GM12878 (cell line): ENCODE measurements around the gene NCKAP5. TPM values are rescaled to one million over a fixed set of nuclear protein-coding genes. Genes with fewer than 3 reads are reported as not detected.

Experiments used
- ATAC-seq: fragments of 200-7000 bp; cut with Tn5 transposase; 3 replicates; pipeline ENCODE4 v1.9.1; 2020; ENCODE audit warnings: mild to moderate bottlenecking, moderate library complexity
- BruUV-seq: library from RNA; stranded (reverse); fragments of 400-500 nt; replicated peaks from 2 replicates; lab custom pipeline; 2021; lab: Mats Ljungman, UMichigan
- CTCF ChIA-PET: fragments of 300-600 bp; sonication (Branson Sonifier 250); formaldehyde crosslinking; extraction: SDS; loops from one replicate; lab custom pipeline; 2021; ENCODE audit warnings: inconsistent platforms; lab: Yijun Ruan, JAX
- POLR2A ChIA-PET: fragments of 350-600 bp; formaldehyde crosslinking; extraction: SDS; loops from one replicate; lab custom pipeline; 2021; ENCODE audit warnings: inconsistent platforms; lab: Charles Lee
- RAD21 ChIA-PET: fragments of 300-600 bp; sonication (Branson Sonifier 250); formaldehyde crosslinking; loops from one replicate; lab custom pipeline; 2023; ENCODE audit warnings: antibody characterized with exemption; ENCODE audit not compliant: unreplicated experiment; lab: Charles Lee
- SMC1A ChIA-PET: fragments of 300-600 bp; sonication (Branson Sonifier 250); formaldehyde crosslinking; loops from one replicate; lab custom pipeline; 2023; ENCODE audit not compliant: unreplicated experiment, uncharacterized antibody; lab: Charles Lee
- DNase-seq: peaks from one replicate; pipeline ENCODE4 v3.0.0-alpha.2; 2011; ENCODE audit warnings: low read depth, low spot score
- FAIRE-seq: peaks from 3 replicates; lab custom pipeline; 2011; peaks lifted over from hg19 to GRCh38; lab: Jason Lieb, UNC
- H2AFZ ChIP-seq: 2 replicates; pipeline ENCODE4 v1.6.0; 2011; ENCODE audit warnings: low read depth, low read length, control low read depth; ENCODE audit not compliant: control insufficient read depth
- H3K27ac ChIP-seq: 2 replicates; pipeline ENCODE4 v1.5.1; 2011; ENCODE audit warnings: control low read depth; ENCODE audit not compliant: control insufficient read depth, insufficient read depth
- H3K27me3 ChIP-seq, 2 experiments: replicated peaks in 1 of 2; 2 replicates each; pipeline versions ENCODE4 v1.6.0 to v1.6.1; 2011; ENCODE audit warnings: low read length in 1 of 2; ENCODE audit not compliant: control insufficient read depth in 2 of 2, insufficient read depth in 2 of 2
- H3K36me3 ChIP-seq, 2 experiments: 2 replicates each; pipeline ENCODE4 v1.5.1; 2011; ENCODE audit warnings: low read length in 1 of 2; ENCODE audit not compliant: control insufficient read depth in 2 of 2, insufficient read depth in 2 of 2
- H3K4me1 ChIP-seq: 2 replicates; pipeline ENCODE4 v1.6.1; 2011; ENCODE audit warnings: mild to moderate bottlenecking, low read length, moderate library complexity, mixed read lengths; ENCODE audit not compliant: control insufficient read depth, insufficient read depth
- H3K4me2 ChIP-seq: 2 replicates; pipeline ENCODE4 v1.6.0; 2011; ENCODE audit warnings: control low read depth; ENCODE audit not compliant: control insufficient read depth, insufficient read depth
- H3K4me3 ChIP-seq: fragments of 200-600 bp; sonication (generic); 2 replicates; pipeline ENCODE4 v1.5.1; 2016
- H3K79me2 ChIP-seq: 2 replicates; pipeline ENCODE4 v1.6.0; 2011; ENCODE audit warnings: low read length; ENCODE audit not compliant: control insufficient read depth, insufficient read depth
- H3K9ac ChIP-seq: 2 replicates; pipeline ENCODE4 v1.8.0; 2011; ENCODE audit warnings: low read length, control low read depth, mixed read lengths; ENCODE audit not compliant: control insufficient read depth, insufficient read depth
- H3K9me3 ChIP-seq: replicated peaks from 3 replicates; pipeline ENCODE4 v1.5.1; 2011; ENCODE audit warnings: mild to moderate bottlenecking, low read length; ENCODE audit not compliant: control insufficient read depth, insufficient read depth
- H4K20me1 ChIP-seq: 2 replicates; pipeline ENCODE4 v1.6.0; 2011; ENCODE audit not compliant: control insufficient read depth, insufficient read depth
- HDGF ChIP-seq: fragments of 450-650 bp; IDR thresholded peaks from 2 replicates; pipeline ENCODE4 v1.6.1; 2016; ENCODE audit warnings: antibody characterized with exemption
- MEF2B ChIP-seq: fragments of 450-650 bp; IDR thresholded peaks from 2 replicates; pipeline ENCODE4 v1.6.1; 2018; ENCODE audit warnings: mild to moderate bottlenecking, moderate library complexity; ENCODE audit not compliant: partially characterized antibody, poor library complexity, severe bottlenecking
- POU2F2 ChIP-seq: IDR thresholded peaks from 3 replicates; pipeline ENCODE4 v1.6.1; 2011; ENCODE audit warnings: low read depth, mild to moderate bottlenecking, low read length, borderline replicate concordance
- WGBS: methylation state at CpG from one replicate; pipeline ENCODE4 v1.1.6; 2016; ENCODE audit warnings: low lambda C conversion rate; ENCODE audit not compliant: insufficient replicate concordance, insufficient coverage; ENCODE audit errors: missing lambda C conversion rate; 5-methylcytosine and 5-hydroxymethylcytosine counted together
- in situ Hi-C: fragments of 300-500 bp; cut with MboI; formaldehyde crosslinking; loops from 9 replicates; pipeline ENCODE4 v1.14.3; 2018; ENCODE audit warnings: mixed read lengths
- intact Hi-C: fragments of 100-400 bp; cut with micrococcal nuclease; formaldehyde crosslinking; loops from one replicate; pipeline ENCODE4 v1.14.2; 2022; ENCODE audit not compliant: unreplicated experiment
- polyA plus RNA-seq, 11 experiments: library from polyadenylated mRNA; depleted of rRNA in 4 of 11; unstranded in 6 of 11; stranded (reverse) in 5 of 11; fragments of >200 nt; fragmentation: Nextera tagmentation in 4 of 11; fragmentation: Illumina TruSeq in 1 of 11; extraction: Ambion mirVana in 4 of 11; extraction: Trizol in 1 of 11; gene quantifications; 1 replicate in 1 of 11; 2 replicates in 10 of 11; pipeline versions ENCODE4 v1.2.1 to v1.2.3, GENCODE V29; 2011 to 2016; ENCODE audit warnings: inconsistent platforms in 2 of 11, missing spikeins in 2 of 11, low read depth in 1 of 11
- total RNA-seq, 4 experiments: library from RNA; depleted of rRNA in 3 of 4; stranded (reverse); fragments of >200 nt in 3 of 4; fragmentation: Illumina TruSeq in 1 of 4; extraction: Trizol in 1 of 4; gene quantifications; 2 replicates each; pipeline versions ENCODE4 v1.2.1 to v1.2.3, GENCODE V29; 2013 to 2021

NCKAP5 gene
- total and polyA plus RNA-seq, 10 of the 15 experiments (the other 5 are each of a cell fraction or from before 2014, with no cell fraction given) = 0.06 to 0.44 (median 0.16) TPM

- DNase-seq (no peak), ATAC-seq (peak; percentile 42; the same call in 2 of the 3 replicates), FAIRE-seq (no peak)
- H2AFZ ChIP-seq = no peak overlapping the region
- BruUV-seq = no TSS peak
- H3K4me3 ChIP-seq = no peak overlapping the region
- no peaks in the 10 kb centered on the region for H3K4me1 ChIP-seq
- POLR2A ChIA-PET = no interaction called here
- no peaks in the 10 kb centered on the region for H4K20me1 ChIP-seq
- peak; percentile 70 for TF ChIP-seq MEF2B
- TF ChIP-seq HDGF = no peak
- in situ Hi-C loops = no loop called here
- WGBS = 21% methylated on average over 1 of the region's 1 CpG
- H3K27ac ChIP-seq = no peak overlapping the region
- CTCF ChIA-PET = no interaction called here
- no peak overlapping the region for H3K9ac ChIP-seq
- H3K9me3 ChIP-seq = no peaks in the 10 kb centered on the region
- RAD21 ChIA-PET = no interaction called here
- SMC1A ChIA-PET = no interaction called here
- no peaks in the 10 kb centered on the region for H3K79me2 ChIP-seq
- H3K27me3 ChIP-seq = no peaks in the 10 kb centered on the region
- intact Hi-C loops = no loop called here
- no peak overlapping the region for H3K4me2 ChIP-seq
- no peaks in the 10 kb centered on the region for H3K36me3 ChIP-seq
Observed at GRCh38 chr2:133489146-133489545, 79.1 kb downstream of the NCKAP5 start.

- FAIRE-seq = no peak
- ChIA-PET CTCF (interaction anchor here (0.8 to 1.5 kb wide), 4 partner anchors 9 to 45 kb away, joined by 3 to 4 read pairs (median 4); no protein-coding TSS in a partner anchor), SMC1A (interaction anchor here (0.7 to 2.5 kb wide), 5 partner anchors 10 to 147 kb away, joined by 3 to 11 read pairs (median 3); no protein-coding TSS in a partner anchor)
Observed at GRCh38 chr2:133486771-133487191, 81.5 kb downstream of the NCKAP5 start.

More at GRCh38 chr2:133486771-133487191, 81.5 kb downstream of the NCKAP5 start:
- no TSS peak for BruUV-seq
- WGBS = 17% methylated on average over 5 of the region's 5 CpGs
- Histone ChIP-seq H3K27me3 (no peaks in the 10 kb centered on the region; a peak in 1 of 4 replicates), H3K79me2 (no peaks in the 10 kb centered on the region), H3K4me3 (no peak overlapping the region), H3K27ac (no peak overlapping the region), H2AFZ (no peak overlapping the region), H3K9me3 (no peaks in the 10 kb centered on the region), H3K4me2 (no peak overlapping the region), H4K20me1 (no peaks in the 10 kb centered on the region), H3K36me3 (no peaks in the 10 kb centered on the region), H3K9ac (no peak overlapping the region), H3K4me1 (no peaks in the 10 kb centered on the region)
- POLR2A ChIA-PET = no interaction called here
- in situ Hi-C loops = no loop called here
- intact Hi-C loops = no loop called here
- RAD21 ChIA-PET = interaction anchor here (0.7 to 0.9 kb wide), 2 partner anchors 14 to 33 kb away, joined by 3 read pairs; no protein-coding TSS in a partner anchor
- no peak for DNase-seq
- no peak for TF ChIP-seq POU2F2
- no peak for ATAC-seq
